HG02798 (cell line): ENCODE data around the gene MYO18A.

Experiments
- ATAC-seq: cut with Tn5 transposase; IDR thresholded peaks from one replicate; pipeline ENCODE4 v1.9.1; 2021; ENCODE audit warnings: mild to moderate bottlenecking; ENCODE audit not compliant: unreplicated experiment, poor library complexity

The MYO18A gene

GRCh38 chr17:29066047-29066446 lies 114.2 kb downstream of the MYO18A start:
- ATAC-seq: no peak

- no peak for ATAC-seq
Observed at GRCh38 chr17:29063992-29064391, 116.2 kb downstream of the MYO18A start.

GRCh38 chr17:29062215-29062614 lies 118.0 kb downstream of the MYO18A start:
- ATAC-seq: no peak

GRCh38 chr17:29061036-29061435 lies 119.2 kb downstream of the MYO18A start:
- ATAC-seq: no peak

- ATAC-seq: no peak
Observed at GRCh38 chr17:29060475-29060874, 119.7 kb downstream of the MYO18A start.

- no peak for ATAC-seq
Observed at GRCh38 chr17:29059281-29059680, 120.9 kb downstream of the MYO18A start.

- ATAC-seq: no peak
Observed at GRCh38 chr17:29058391-29058790, 121.8 kb downstream of the MYO18A start.

GRCh38 chr17:29057361-29057760 lies 122.8 kb downstream of the MYO18A start:
- ATAC-seq: no peak

- ATAC-seq: no peak
Observed at GRCh38 chr17:29054835-29055234, 125.4 kb downstream of the MYO18A start.

- no peak for ATAC-seq
Observed at GRCh38 chr17:29051731-29052130, 128.5 kb downstream of the MYO18A start.

- ATAC-seq: no peak
Observed at GRCh38 chr17:29051194-29051593, 129.0 kb downstream of the MYO18A start.

GRCh38 chr17:29050176-29050575 lies 130.0 kb downstream of the MYO18A start:
- no peak for ATAC-seq

GRCh38 chr17:29049541-29050145 lies 130.6 kb downstream of the MYO18A start:
- no peak for ATAC-seq

- no peak for ATAC-seq
Observed at GRCh38 chr17:29048440-29049368, 131.5 kb downstream of the MYO18A start.

GRCh38 chr17:29046473-29046839 lies 133.7 kb downstream of the MYO18A start:
- ATAC-seq: no peak

- ATAC-seq: no peak
Observed at GRCh38 chr17:29045734-29046472, 134.3 kb downstream of the MYO18A start.

- no peak for ATAC-seq
Observed at GRCh38 chr17:29045026-29045425, 135.2 kb downstream of the MYO18A start.

- no peak for ATAC-seq
Observed at GRCh38 chr17:29043539-29044145, 136.6 kb downstream of the MYO18A start.

GRCh38 chr17:29042679-29043538 lies 137.3 kb downstream of the MYO18A start, which contains the start of gene PIPOX:
Gene PIPOX, plus strand, starts transcription at chr17:29043141. Its CDS starts 85 bp downstream, at chr17:29043226.
- no peak for ATAC-seq
